HG03159 (cell line): ENCODE results near the gene NFE2L1.

Experiments
- ATAC-seq: cut with Tn5 transposase; IDR thresholded peaks from one replicate; pipeline ENCODE4 v1.9.1; 2021; ENCODE audit warnings: mild to moderate bottlenecking, moderate library complexity; ENCODE audit not compliant: unreplicated experiment

The NFE2L1 gene

DNA sequence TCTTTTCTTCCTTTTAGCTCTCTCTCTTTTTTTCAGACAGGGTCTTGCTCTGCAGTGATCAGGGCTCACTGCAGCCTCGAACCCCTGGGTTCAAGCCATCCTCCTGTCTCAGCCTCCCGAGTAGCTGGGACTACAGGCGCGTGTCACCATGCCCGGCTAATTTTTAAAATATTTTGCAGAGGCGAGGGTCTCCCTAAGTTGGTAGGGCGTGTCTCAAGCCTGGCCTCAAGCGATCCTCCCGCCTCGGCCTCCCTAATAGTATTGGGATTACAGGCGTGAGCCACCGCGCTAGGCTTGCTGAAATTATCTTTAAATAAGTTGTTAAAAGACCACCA lies 58.6 kb downstream of the NFE2L1 start:
- ATAC-seq = no peak

DNA sequence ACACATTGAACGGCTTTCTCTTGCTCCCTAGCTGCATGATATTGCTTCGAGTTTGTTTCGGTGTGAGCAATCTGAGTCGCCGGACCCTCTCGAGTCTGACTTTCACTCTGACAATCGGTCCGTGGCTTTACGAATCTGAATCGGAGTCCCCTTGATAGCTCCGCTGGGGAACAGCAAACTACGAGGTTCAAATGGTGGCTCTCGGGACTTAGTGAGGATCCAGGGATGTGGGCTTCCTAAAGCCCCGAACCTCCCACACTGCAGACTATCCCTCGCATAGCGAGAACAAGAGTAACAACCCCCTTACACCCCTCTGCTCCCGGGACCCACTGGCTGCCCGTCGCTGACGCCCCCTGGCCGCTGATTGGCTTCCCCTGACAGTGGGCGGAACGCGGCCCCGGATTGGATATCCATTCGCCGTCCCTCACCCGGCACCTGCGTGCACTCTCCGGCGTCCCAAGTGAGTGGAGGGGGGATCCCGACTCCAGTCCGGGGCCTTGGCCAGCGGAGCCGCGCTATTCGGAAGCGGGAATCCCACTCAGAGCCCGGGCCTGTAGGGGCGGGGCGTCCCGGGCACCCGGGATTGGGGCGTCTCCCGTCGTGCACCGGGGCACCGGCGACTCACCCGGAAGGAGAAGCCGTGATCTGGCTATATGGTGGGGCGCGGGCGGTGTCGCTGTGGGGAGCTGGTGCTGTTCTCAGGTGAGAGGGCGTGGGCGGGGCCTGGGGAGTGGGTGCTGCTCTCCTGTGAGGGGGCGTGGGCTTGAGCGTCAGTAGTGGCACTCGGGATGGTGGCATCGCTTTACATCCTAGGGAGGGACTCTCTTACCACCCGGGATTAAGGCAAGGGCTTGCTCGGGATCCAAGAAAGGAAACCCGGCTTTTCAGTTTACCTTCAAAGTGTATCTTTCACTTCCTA lies 59.2 kb downstream of the NFE2L1 start, which contains the start of gene SNX11:
SNX11 (plus strand) TSS at position 630 of the 919 bp plus-strand sequence. CDS start 4,278 bp downstream, outside the sequence.
- peak; percentile 76 for ATAC-seq

DNA sequence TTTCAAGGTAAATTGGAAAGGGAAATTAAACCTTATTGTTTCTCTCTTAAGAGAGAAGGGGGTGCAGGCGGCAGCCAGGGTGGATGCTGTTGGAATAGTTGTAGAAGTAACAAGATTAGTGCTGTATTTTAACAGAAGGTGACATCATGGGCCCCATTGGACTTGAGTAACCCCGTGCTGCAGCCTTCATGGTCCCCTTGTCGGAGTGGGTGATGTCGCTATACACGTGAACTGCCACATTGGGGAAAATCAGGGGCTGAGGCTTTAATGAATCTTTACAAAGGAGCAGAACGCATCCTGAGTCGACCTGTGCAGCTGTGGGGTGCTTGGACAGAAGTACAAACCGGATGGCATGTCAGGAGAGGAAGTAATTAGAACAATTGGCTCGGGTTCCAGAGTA lies 62.6 kb downstream of the NFE2L1 start:
- ATAC-seq = no peak
